Measurements from ENCODE around the gene TBC1D10B.

Gene TBC1D10B

DNA sequence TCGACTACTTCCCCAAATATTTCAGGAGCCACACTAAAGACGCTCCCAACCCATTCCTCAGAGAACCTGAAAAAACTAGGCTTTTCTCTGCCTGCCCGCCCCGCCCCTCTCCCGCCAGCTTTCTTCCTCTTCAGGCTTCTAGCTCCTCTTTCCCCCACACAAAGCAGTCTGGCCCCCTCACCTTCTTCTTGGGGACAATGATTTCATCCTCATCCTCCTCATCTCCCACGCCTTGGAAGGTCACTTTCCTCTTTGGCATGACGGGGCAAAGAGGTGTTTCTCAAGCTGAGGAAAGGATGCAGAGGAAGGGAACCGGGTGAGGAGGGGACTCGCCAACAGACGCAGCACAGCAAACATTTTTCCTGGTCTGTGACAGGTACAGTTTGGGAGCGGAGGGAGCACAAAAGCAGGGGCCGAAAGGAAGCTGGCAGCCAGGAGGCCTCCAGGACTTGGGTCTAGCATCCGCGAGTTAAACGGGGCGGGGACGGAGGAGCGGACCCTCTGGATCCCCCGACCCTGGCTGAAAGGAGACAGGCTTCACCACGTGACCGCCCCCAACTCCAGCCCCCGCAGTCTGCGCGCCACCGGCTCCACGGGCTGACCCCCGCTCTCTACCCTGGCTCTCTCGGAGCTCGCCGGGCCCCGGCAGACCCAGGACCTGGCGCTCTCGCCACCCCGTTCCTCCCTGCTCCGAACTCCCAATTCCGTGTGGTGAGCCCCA is 15.7 kb downstream of the TBC1D10B start (continued):
- TF ChIP-seq ZNF843 (tag by site-specific recombination; IDR thresholded peaks at IDR 0.05), result 0 out of 2 replicates have a peak, but pooled peaks have one; percentile 8
- TF ChIP-seq, protein P1, sequence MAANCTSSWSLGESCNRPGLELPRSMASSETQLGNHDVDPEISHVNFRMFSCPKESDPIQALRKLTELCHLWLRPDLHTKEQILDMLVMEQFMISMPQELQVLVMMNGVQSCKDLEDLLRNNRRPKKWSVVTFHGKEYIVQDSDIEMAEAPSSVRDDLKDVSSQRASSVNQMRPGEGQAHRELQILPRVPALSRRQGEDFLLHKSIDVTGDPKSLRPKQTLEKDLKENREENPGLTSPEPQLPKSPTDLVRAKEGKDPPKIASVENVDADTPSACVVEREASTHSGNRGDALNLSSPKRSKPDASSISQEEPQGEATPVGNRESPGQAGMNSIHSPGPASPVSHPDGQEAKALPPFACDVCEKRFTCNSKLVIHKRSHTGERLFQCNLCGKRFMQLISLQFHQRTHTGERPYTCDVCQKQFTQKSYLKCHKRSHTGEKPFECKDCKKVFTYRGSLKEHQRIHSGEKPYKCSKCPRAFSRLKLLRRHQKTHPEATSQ (tag by site-specific recombination; IDR thresholded peaks at IDR 0.05), result peak; percentile 71; the same call in 1 of the 2 replicates
- no peak for TF ChIP-seq KLF1 (tag by site-specific recombination; IDR thresholded peaks at IDR 0.05)

DNA sequence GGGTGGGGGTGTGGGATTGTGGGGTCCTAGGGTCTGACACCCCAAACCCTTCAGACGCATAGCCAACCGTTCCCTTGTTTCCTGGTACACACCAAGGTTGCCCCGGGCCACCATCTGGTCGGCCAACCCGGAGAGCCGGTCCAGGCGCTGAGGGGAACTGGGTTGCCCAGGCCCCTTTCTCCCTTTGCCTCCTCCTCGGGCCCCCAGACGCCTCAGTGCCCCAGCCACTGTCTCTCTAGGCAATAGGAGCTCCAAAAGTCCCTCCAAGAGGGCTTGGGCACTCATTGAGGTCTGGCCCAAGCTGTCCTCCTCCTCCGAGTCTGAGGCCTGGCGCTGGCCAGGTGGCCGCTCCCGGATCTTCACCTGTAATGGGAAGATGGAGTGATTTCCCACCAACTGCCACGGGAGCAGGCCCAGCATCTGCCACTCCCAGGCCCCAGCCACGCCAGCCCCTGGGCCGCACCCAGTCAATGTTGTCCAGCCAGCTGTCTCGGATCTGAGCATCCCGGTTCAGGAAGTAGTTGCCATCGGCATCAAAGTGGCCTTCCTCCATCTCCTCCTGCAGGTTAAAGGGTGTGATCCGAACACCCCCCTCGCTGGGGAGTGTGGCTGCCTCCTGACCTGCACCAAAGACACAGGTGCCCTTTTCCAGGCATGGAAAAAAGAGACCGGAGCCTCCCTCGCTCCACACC is 16.7 kb downstream of the TBC1D10B start:
- H3K9me3 ChIP-seq (ENCODE audit: control insufficient read depth, insufficient read depth, low read depth, low read length), result no peaks in the 10 kb centered on the region
- POLR2A ChIA-PET, result interaction anchor here (0.9 to 4.5 kb wide), 7 partner anchors 12 to 64 kb away, joined by 3 to 60 read pairs (median 5); partner anchors contain the start of gene TBC1D10B
- H3K36me3 ChIP-seq (ENCODE audit: control insufficient read depth in 2 of 2, insufficient read depth in 1 of 2, low read length in 2 of 2), result peaks cover 5 to 69% of the 10 kb centered on the region in 2 experiments; a peak in 2 of 3 replicates
- no peaks in the 10 kb centered on the region for H3K4me1 ChIP-seq (ENCODE audit: control insufficient read depth, insufficient read depth, low read length)
- H3K27ac ChIP-seq (ENCODE audit: extremely low read depth, low read depth, low read length), result no peak overlapping the region
- no peak for TF ChIP-seq ZNF114 (tag by site-specific recombination; IDR thresholded peaks at IDR 0.05)
- no peak for TF ChIP-seq ZNF548 (tag by site-specific recombination; IDR thresholded peaks at IDR 0.05)
- no peak for TF ChIP-seq KLF1 (tag by site-specific recombination; IDR thresholded peaks at IDR 0.05)
- no peak for TF ChIP-seq EGR2 (tag by site-specific recombination; IDR thresholded peaks at IDR 0.05; ENCODE audit: low read depth)
- TF ChIP-seq ZNF843 (tag by site-specific recombination; IDR thresholded peaks at IDR 0.05), result no peak
- no peak for TF ChIP-seq IKZF3 (tag by site-specific recombination; IDR thresholded peaks at IDR 0.05)
- no peak for TF ChIP-seq ZNF16 (tag by site-specific recombination; IDR thresholded peaks at IDR 0.05; ENCODE audit: low read depth)
- TF ChIP-seq KLF9 (tag by site-specific recombination; IDR thresholded peaks at IDR 0.05; ENCODE audit: low read depth), result no peak
- no peak for TF ChIP-seq ZBTB1 (tag by site-specific recombination; IDR thresholded peaks at IDR 0.05)
- no peak for TF ChIP-seq ZNF311 (tag by site-specific recombination; IDR thresholded peaks at IDR 0.05; ENCODE audit: borderline replicate concordance)
- CTCF ChIA-PET, result interaction anchor here (0.6 to 1.6 kb wide), 4 partner anchors 15 to 331 kb away, joined by 3 to 6 read pairs (median 4); no protein-coding TSS in a partner anchor
- peak overlapping the region; percentile 95 for H3K4me3 ChIP-seq (ENCODE audit: low read depth, low read length)

DNA sequence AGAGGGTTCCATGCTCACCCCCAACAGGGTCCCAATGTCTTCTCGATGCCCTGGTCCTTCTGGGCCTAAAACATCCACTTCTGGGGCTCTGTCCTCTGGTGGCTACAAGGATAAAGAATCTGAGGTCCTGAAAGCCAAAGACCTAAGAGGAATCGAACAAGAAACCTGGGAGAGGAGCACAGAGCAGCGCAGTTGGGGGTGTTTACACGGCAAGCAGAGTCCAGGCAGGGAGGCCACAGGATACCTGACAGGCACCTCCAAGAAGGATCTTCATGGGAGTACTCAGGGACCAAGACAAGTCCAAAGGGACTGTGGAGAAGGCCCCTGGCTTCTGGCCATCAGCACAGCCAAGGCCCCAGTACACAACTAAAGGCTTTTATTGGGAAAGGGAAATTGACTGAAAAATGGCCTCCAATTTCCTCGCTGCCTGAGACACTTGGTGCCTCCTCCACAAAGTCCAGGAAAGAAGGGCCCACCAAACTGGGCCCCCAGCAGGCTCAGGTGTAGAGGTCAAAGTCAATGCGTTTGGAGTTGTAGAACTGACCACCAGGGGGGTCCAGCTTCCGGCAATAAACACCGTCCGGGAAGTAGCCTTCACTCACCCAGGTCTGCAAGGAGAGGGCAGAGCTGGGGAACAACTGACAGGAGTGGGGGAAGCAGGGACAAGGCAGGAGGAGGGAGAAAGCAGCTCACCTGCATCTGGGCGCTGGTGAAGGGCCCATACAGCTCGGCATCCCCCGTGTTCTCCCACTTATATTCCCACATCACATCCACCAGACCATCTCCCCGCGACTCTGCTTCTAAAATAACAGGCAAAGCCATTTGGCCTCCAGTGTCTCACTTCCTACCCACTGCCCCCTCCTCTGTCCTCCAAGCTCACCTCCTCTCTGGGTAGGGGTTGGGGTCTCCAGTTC is 17.5 kb downstream of the TBC1D10B start:
- no peak for TF ChIP-seq ZNF266 (tag by site-specific recombination; IDR thresholded peaks at IDR 0.05; ENCODE audit: low read depth)
- TF ChIP-seq ZSCAN16 (tag by site-specific recombination; IDR thresholded peaks at IDR 0.05), result no peak
- 0 out of 2 replicates have a peak, but pooled peaks have one; percentile 7 for TF ChIP-seq EGR2 (tag by site-specific recombination; IDR thresholded peaks at IDR 0.05; ENCODE audit: low read depth)
- no peak for TF ChIP-seq RBAK (tag by site-specific recombination; IDR thresholded peaks at IDR 0.05)
- TF ChIP-seq, protein P2, sequence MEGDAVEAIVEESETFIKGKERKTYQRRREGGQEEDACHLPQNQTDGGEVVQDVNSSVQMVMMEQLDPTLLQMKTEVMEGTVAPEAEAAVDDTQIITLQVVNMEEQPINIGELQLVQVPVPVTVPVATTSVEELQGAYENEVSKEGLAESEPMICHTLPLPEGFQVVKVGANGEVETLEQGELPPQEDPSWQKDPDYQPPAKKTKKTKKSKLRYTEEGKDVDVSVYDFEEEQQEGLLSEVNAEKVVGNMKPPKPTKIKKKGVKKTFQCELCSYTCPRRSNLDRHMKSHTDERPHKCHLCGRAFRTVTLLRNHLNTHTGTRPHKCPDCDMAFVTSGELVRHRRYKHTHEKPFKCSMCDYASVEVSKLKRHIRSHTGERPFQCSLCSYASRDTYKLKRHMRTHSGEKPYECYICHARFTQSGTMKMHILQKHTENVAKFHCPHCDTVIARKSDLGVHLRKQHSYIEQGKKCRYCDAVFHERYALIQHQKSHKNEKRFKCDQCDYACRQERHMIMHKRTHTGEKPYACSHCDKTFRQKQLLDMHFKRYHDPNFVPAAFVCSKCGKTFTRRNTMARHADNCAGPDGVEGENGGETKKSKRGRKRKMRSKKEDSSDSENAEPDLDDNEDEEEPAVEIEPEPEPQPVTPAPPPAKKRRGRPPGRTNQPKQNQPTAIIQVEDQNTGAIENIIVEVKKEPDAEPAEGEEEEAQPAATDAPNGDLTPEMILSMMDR (tag by site-specific recombination; IDR thresholded peaks at IDR 0.05), result peak; percentile 36; the same call in 1 of the 2 replicates
- no peak for TF ChIP-seq ZNF792 (tag by site-specific recombination; IDR thresholded peaks at IDR 0.05)
- TF ChIP-seq FEZF1 (tag by site-specific recombination; IDR thresholded peaks at IDR 0.05), result no peak
- H3K4me1 ChIP-seq (ENCODE audit: control insufficient read depth, insufficient read depth, low read length), result no peaks in the 10 kb centered on the region
- CTCF ChIA-PET, result interaction anchor here (0.6 to 1.6 kb wide), 2 partner anchors 57 to 331 kb away, joined by 3 to 6 read pairs; no protein-coding TSS in a partner anchor
- peaks cover 5 to 60% of the 10 kb centered on the region in 2 experiments; a peak in 2 of 3 replicates for H3K36me3 ChIP-seq (ENCODE audit: control insufficient read depth in 2 of 2, insufficient read depth in 1 of 2, low read length in 2 of 2)
- H3K9me3 ChIP-seq (ENCODE audit: control insufficient read depth, insufficient read depth, low read depth, low read length), result no peaks in the 10 kb centered on the region
- POLR2A ChIA-PET, result interaction anchor here (0.7 to 1.4 kb wide), 4 partner anchors 17 to 596 kb away, joined by 3 to 6 read pairs (median 3); partner anchors contain the start of gene ORAI3
- peak overlapping the region; percentile 18; the same call in 1 of the 2 replicates for H3K27ac ChIP-seq (ENCODE audit: extremely low read depth, low read depth, low read length)
- no peak overlapping the region for H3K4me3 ChIP-seq (ENCODE audit: low read depth, low read length)
